GM19468 (cell line): ENCODE results near the gene ICAM4.
A peak's percentile ranks its signal among the peaks of the same experiment; 100 is the strongest.

Experiments used
- ATAC-seq: cut with Tn5 transposase; IDR thresholded peaks from one replicate; pipeline ENCODE4 v1.9.1; 2021; ENCODE audit warnings: mild to moderate bottlenecking, moderate library complexity, moderate number of reproducible peaks; ENCODE audit not compliant: unreplicated experiment; ENCODE audit errors: extremely low read depth

Gene ICAM4

DNA sequence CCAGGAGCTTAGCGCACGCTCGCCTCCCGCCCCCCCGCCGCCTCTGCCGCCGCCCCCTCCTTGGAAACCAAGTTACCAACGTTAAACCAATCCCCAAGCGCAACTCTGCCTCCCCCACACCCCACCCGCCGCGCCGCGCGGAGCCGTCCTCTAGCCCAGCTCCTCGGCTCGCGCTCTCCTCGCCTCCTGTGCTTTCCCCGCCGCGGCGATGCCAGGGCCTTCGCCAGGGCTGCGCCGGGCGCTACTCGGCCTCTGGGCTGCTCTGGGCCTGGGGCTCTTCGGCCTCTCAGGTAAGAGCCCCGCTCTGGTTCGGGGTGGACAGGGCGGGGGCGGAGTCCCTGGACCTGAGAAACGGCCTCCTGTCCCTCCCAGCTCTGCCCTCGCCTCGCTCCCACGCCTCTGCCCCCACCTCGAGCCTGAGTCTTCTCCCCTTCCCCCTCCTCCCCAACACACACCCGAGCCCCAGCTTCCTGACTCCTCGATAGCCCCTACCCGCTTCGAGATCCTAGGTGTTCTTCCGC lies 3.1 kb downstream of the ICAM4 start, which contains the start of gene ICAM5:
Gene ICAM5, plus strand, starts transcription at position 117 of the 521 bp plus-strand sequence. Its CDS starts 92 bp downstream, at position 209.
- no peak for ATAC-seq

DNA sequence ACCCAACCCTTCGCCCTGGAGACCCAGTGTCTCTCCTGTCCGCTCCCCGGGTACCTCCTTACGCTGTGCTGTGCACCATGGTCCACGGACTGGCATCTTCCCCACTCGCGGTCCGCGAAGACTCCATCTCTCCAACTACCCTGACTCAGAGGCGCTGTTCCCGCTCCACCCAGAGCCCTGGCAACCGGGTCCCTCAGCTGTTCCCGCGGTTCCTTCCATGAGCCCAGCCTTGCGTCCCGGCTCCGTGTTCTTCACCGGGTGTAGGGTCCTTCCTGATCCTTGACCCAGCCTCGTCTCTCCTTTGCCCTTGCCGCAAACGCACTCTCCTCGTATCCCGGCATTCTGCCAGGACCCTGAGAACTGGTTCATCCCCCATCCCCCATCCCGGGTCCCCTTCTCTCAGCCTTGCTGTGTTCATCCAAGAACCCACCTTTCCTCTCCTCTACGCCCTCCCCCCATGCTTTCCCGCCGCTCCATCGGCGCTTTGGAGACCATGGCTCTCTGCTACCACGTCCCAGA lies 3.7 kb downstream of the ICAM4 start:
- no peak for ATAC-seq

DNA sequence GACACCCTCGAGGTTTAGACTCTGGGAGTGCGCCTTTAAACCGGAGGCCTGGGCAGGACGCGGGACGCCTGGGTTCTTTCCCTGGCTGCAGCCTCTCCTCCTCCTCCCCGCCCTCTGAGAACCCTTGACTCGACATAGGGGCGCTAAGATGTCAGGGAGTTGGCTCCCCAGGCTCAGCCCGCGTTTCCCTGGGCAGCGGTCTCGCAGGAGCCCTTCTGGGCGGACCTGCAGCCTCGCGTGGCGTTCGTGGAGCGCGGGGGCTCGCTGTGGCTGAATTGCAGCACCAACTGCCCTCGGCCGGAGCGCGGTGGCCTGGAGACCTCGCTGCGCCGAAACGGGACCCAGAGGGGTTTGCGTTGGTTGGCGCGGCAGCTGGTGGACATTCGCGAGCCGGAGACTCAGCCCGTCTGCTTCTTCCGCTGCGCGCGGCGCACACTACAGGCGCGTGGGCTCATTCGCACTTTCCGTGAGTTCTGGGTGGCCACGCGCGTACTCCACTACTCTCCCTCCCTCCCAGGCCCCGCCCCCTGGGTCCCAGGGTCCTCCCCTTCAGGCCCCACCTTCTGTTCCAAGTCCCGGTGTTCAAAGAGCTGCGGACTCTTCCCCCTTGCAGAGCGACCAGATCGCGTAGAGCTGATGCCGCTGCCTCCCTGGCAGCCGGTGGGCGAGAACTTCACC lies 4.3 kb downstream of the ICAM4 start:
- ATAC-seq: no peak

DNA sequence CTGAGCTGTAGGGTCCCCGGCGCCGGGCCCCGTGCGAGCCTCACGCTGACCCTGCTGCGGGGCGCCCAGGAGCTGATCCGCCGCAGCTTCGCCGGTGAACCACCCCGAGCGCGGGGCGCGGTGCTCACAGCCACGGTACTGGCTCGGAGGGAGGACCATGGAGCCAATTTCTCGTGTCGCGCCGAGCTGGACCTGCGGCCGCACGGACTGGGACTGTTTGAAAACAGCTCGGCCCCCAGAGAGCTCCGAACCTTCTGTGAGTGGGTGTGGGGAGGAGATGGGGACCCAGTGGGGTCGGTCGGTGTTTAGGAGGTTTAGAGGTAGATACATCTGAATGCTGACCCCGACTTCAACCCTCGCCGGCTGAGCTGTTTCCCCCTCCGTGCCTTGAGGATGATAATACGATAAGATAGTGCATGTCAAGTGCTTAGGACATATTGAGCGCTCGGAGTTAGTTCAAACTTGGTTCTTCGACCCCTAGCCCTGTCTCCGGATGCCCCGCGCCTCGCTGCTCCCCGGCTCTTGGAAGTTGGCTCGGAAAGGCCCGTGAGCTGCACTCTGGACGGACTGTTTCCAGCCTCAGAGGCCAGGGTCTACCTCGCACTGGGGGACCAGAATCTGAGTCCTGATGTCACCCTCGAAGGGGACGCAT lies 4.9 kb downstream of the ICAM4 start:
- ATAC-seq: no peak

DNA sequence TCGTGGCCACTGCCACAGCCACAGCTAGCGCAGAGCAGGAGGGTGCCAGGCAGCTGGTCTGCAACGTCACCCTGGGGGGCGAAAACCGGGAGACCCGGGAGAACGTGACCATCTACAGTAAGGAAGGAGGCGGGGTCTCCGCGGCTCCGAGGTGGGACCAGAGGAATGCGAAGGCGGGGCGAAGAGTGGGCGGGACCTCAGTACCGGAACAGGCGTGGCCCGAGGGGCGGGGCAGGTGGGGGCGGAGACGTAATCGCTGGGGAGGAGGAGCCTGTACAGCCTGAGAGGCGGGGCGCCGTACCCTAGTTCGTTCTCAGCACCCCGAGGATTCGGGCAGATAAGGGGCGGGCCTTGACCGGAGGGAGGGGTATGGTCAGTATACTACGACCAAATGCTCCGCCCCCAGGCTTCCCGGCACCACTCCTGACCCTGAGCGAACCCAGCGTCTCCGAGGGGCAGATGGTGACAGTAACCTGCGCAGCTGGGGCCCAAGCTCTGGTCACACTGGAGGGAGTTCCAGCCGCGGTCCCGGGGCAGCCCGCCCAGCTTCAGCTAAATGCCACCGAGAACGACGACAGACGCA lies 5.5 kb downstream of the ICAM4 start:
- ATAC-seq: peak; percentile 18

DNA sequence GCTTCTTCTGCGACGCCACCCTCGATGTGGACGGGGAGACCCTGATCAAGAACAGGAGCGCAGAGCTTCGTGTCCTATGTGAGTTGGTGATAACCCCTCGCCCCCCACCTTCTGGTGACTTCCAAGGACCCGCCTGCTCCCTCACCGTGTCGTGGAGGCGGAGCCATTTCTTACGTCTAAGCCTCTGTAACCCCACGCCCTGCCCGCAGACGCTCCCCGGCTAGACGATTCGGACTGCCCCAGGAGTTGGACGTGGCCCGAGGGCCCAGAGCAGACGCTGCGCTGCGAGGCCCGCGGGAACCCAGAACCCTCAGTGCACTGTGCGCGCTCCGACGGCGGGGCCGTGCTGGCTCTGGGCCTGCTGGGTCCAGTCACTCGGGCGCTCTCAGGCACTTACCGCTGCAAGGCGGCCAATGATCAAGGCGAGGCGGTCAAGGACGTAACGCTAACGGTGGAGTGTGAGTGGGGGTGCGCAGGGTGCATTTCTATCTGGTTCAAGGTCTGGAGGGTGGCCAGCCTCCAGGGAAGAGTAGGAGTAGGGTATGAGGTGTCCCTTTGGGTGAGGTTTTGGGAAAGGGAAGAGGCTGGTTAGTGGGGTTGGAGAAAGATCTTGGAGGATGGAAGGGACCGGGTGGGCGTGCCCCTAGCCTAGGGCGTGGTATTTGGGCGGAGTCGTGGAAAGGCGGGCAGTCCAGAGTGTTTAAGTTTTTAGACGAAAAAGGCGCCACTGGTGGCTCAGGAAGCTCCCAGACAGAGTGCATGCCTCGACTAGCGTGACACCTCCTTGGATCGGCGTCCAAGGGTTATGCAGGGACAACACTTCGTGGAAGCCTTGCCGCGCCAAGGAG lies 6.3 kb downstream of the ICAM4 start:
- ATAC-seq: no peak

DNA sequence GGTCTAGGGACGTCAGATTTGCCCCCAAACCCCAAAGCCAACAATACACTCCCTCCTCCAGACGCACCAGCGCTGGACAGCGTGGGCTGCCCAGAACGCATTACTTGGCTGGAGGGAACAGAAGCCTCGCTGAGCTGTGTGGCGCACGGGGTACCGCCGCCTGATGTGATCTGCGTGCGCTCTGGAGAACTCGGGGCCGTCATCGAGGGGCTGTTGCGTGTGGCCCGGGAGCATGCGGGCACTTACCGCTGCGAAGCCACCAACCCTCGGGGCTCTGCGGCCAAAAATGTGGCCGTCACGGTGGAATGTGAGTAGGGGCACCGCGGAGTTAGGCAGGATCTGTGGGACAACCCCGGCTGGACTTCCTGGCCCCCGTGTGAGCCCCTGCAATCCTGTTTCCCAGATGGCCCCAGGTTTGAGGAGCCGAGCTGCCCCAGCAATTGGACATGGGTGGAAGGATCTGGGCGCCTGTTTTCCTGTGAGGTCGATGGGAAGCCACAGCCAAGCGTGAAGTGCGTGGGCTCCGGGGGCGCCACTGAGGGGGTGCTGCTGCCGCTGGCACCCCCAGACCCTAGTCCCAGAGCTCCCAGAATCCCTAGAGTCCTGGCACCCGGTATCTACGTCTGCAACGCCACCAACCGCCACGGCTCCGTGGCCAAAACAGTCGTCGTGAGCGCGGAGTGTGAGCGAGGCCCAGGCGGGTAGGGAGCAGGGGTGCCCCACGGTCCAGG lies 7.0 kb downstream of the ICAM4 start:
- no peak for ATAC-seq

DNA sequence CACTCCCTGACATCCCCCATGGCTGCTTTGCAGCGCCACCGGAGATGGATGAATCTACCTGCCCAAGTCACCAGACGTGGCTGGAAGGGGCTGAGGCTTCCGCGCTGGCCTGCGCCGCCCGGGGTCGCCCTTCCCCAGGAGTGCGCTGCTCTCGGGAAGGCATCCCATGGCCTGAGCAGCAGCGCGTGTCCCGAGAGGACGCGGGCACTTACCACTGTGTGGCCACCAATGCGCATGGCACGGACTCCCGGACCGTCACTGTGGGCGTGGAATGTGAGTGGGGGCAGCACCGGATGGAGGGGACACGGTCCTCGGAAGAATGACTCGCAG lies 7.6 kb downstream of the ICAM4 start:
- ATAC-seq: no peak

DNA sequence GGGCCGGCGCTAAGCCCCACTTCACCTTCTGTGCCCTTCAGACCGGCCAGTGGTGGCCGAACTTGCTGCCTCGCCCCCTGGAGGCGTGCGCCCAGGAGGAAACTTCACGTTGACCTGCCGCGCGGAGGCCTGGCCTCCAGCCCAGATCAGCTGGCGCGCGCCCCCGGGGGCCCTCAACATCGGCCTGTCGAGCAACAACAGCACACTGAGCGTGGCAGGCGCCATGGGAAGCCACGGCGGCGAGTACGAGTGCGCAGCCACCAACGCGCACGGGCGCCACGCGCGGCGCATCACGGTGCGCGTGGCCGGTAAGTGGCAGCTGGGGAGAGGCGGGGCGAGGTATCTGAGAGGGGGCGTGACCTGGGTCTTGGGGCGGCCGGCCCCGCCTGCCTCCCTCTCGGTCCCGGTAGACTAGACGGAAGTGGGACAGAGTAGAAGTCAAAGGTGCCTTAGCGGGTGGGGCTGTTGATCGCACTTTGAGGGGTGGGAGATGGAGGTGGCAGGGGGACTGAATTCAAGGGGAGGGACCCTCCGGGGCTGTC lies 8.6 kb downstream of the ICAM4 start:
- no peak for ATAC-seq

DNA sequence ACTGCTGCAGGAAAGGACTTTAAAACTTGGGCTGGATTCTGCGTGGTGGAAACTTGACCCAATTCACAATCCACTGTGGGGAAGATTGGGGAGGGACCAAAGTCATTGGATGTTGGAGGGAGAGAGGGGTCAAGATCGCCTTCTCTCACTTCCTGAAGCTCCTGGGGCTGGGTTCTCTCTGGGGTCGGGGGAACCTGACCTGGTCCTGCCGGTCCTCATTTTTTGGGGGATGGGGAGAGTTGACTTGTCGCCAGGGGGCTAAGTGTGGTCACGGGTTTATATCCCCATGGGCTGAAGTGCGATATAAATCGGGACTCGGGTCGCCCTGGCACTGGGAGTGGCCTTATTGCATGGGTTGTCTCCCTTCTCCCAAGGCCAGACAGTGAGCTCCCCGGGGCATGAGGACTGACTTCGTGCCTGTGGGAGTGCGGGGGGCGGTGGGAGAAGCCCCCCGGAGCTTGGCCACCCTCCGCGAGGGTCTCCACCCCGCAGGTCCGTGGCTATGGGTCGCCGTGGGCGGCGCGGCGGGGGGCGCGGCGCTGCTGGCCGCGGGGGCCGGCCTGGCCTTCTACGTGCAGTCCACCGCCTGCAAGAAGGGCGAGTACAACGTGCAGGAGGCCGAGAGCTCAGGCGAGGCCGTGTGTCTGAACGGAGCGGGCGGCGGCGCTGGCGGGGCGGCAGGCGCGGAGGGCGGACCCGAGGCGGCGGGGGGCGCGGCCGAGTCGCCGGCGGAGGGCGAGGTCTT lies 9.3 kb downstream of the ICAM4 start:
- no peak for ATAC-seq

DNA sequence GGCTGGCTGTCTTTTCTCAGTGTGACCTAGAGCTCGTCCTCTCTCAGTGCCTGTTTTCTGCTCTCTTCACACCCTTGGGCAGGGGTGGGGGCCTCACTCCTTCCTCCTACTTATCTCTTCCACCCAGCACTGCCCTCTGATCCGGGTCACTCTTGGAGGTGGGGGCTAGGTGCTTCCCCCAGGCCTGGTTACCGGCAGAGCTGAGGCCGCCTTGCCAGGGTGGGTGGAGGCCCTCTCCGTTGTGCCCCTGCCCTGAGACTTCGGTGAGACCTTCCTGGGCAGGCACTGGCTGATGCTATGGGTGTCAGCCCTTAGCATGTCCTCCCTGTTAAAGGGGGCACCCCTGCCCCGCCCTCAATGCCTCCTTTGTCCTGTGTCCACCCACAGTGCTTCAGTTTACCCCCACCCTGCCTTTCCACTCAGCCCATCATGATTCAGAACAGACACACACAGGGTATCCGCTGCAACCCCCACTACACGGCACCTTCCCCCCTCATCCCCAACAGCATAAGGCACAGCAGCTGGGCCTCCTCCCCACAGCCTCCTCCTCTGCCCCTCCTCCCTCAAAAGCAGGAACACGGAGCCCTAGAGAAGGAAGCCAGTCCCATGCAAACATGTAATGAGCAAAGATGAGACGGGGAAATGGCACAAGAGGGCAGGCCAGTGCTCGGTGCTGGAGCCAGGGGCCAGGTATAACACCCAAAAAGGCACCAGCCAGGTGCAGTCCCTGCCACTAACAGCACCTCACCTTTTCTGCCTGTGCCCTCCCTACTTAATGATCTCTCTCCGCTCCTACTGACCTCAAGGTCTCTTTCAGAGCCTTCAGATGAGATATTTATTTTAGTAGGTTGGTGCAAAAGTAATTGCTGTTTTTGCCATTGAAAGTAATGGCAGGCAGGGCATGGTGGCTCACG lies 13.0 kb downstream of the ICAM4 start:
- ATAC-seq: no peak

DNA sequence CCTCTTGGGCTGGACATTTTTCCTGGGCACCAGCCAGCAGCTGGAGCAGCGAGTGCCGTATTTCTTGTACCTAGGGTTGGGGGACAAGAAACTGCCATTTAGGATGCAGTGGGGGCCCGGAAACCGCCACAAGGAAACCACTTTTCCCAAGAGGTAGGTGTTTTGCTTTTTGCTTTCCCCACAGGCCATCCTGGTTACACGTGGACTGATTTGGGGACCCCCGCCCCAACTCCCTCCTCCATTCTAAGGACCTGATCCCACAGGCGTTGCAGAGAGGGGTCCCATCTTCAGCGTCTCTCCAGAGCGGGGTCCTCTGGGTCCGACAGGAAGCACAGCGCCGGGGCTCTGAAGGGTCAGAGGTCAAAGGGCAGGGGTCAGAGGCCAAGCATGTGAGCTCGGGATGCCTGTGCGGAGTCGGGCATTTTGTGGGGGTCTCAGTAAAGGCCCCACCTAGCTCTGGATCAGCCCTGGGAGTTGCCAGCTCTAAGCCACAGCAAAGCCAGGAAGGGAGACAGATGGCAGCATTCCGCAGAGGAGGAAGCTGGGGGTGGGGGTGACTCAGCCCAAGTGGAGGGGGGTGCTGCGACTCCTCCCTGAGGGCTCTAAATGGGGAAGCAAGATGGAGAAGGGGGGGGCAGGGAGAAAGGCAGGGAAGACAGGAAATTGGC lies 18.5 kb downstream of the ICAM4 start:
- no peak for ATAC-seq

DNA sequence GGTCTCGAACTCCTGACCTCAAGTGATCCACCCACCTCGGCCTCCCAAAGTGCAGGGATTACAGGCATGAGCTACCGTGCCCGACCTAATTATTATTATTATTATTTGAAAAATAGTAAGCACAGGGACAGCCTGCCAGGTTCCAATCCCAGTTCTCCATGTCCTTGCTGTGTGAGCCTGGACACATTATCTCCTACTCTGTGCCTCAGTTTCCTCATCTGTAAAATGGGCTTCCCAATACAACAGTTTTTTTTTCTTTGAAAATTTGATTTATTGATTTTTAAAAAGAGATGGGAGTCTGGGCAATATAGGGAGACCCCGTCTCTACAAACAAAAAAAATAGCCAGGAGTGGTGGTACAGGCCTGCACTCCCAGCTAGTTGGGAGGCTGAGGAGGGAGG lies 19.6 kb downstream of the ICAM4 start:
- no peak for ATAC-seq

DNA sequence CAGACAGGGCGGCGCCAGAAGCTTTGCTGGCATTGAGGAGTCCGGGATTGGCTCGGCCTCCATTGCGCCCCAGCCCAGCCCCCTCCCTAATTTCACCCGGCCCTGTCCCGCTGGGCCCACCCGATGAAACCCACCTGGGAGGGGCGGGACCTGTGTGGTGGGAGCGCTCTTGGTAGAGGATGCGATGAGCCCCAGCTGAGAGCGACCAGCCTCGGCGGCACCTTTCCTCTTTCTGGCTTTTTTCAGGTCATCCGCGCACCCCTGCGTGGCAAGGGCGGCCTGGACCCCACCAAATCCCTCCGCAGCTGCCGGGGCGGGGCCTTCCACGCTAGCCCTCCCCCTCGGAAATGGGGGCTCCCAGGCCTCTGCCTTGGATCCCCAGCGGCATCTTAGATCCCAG lies 22.7 kb downstream of the ICAM4 start, which contains the start of gene ZGLP1:
Gene ZGLP1, minus strand, starts transcription at position 393 of the 400 bp plus-strand sequence.
- no peak for ATAC-seq

DNA sequence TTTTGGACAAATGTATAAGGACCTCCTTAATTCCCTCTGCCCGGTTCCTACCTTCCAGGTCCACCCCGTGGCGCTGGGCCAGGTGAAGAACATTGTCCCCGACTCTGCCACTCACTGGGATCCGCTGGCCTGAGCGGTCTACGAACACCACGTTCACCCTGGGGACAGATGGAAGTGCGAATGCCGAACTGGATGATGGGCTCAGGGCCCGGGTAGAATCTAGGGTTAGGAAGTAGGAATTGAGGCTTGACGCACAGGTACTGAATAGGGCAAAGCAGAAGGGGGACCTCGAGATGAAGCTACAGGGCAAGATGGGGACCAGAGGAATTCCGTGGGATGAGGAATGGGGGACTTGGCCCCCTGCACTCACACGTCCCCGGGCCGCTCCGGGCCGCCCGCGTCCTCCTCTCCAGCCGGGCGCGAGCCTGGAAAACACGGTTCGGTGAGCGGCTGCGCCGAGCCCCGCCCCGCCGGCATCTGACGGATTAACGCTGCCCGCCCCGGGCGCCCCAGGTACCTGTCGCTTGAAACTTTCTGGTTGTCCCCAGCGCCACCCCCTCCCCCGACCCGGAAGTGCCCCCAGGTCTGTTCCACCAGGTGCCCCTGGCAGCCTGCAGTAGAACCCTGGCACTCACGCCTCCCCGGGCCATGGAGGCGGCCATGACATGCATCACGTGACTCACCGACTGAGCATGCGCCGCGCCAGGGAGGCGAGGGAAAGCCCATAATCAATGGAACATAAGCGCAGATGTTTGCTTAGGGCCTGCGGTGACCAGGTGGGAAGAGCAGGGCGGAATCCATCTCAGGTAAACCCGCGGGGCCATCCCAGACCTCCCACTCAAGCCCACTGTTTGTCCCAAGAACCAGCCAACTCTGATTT lies 28.8 kb downstream of the ICAM4 start, which contains the start of gene FDX2:
Gene FDX2, minus strand, starts transcription at position 681 of the 880 bp plus-strand sequence. Its CDS starts 19 bp downstream, at position 662.
- no peak for ATAC-seq
